Smooth muscle cell (in vitro differentiated cells): Measurements from ENCODE around the gene RAB17. TPM values are rescaled to one million over a fixed set of nuclear protein-coding genes. Genes with fewer than 3 reads are reported as not detected.

ENCODE experiments used
- DNase-seq: peaks from one replicate; lab custom pipeline; 2025; ENCODE audit not compliant: unreplicated experiment; lab: John Stamatoyannopoulos, UW
- H2AFZ ChIP-seq: fragments of 200-600 bp; sonication (generic); 2 replicates; pipeline ENCODE4 v1.6.0; 2016; ENCODE audit warnings: antibody characterized with exemption, low read depth, mild to moderate bottlenecking
- H3F3A ChIP-seq: fragments of 200-600 bp; sonication (generic); 2 replicates; pipeline ENCODE4 v1.6.0; 2017; ENCODE audit warnings: antibody characterized with exemption, low read depth
- H3K27ac ChIP-seq: fragments of 200-600 bp; sonication (generic); 2 replicates; pipeline ENCODE4 v1.5.1; 2016; ENCODE audit warnings: low read depth, mild to moderate bottlenecking
- H3K27me3 ChIP-seq: fragments of 200-600 bp; sonication (generic); 2 replicates; pipeline ENCODE4 v1.6.1; 2016; ENCODE audit warnings: low read depth, mild to moderate bottlenecking
- H3K36me3 ChIP-seq: fragments of 200-600 bp; sonication (generic); 2 replicates; pipeline ENCODE4 v1.5.1; 2016; ENCODE audit warnings: low read depth
- H3K4me1 ChIP-seq: fragments of 200-600 bp; sonication (generic); 2 replicates; pipeline ENCODE4 v1.5.1; 2016; ENCODE audit warnings: low read depth
- H3K4me2 ChIP-seq: fragments of 200-600 bp; sonication (generic); 2 replicates; pipeline ENCODE4 v1.6.0; 2016; ENCODE audit warnings: mild to moderate bottlenecking
- H3K4me3 ChIP-seq: fragments of 200-600 bp; sonication (generic); 2 replicates; pipeline ENCODE4 v1.5.1; 2016; ENCODE audit warnings: mild to moderate bottlenecking
- H3K79me2 ChIP-seq: fragments of 200-600 bp; sonication (generic); 2 replicates; pipeline ENCODE4 v1.6.0; 2016; ENCODE audit warnings: low read depth, mild to moderate bottlenecking
- H3K9ac ChIP-seq: fragments of 200-600 bp; sonication (generic); 2 replicates; pipeline ENCODE4 v1.6.0; 2016; ENCODE audit warnings: low read depth
- H3K9me3 ChIP-seq: fragments of 200-600 bp; sonication (generic); replicated peaks from 2 replicates; pipeline ENCODE4 v1.5.1; 2016; ENCODE audit warnings: low read depth
- H4K20me1 ChIP-seq: fragments of 200-600 bp; sonication (generic); 2 replicates; pipeline ENCODE4 v1.6.0; 2016; ENCODE audit warnings: low read depth
- CTCF ChIP-seq: fragments of 200-600 bp; sonication (generic); IDR thresholded peaks from 2 replicates; pipeline ENCODE4 v1.5.1; 2017; ENCODE audit warnings: borderline replicate concordance, mild to moderate bottlenecking, antibody characterized with exemption; ENCODE audit not compliant: insufficient read depth, poor library complexity, severe bottlenecking
- WGBS: methylation state at CpG from one replicate; pipeline ENCODE4 v1.1.7; 2016; ENCODE audit warnings: low lambda C conversion rate; 5-methylcytosine and 5-hydroxymethylcytosine counted together
- polyA plus RNA-seq: library from polyadenylated mRNA; unstranded; fragments of >200 nt; fragmentation: Nextera tagmentation; extraction: Ambion mirVana; gene quantifications from 2 replicates; pipeline ENCODE4 v1.2.1, GENCODE V29; 2016
- total RNA-seq: library from RNA; depleted of rRNA; stranded (reverse); fragments of >200 nt; gene quantifications from 2 replicates; pipeline ENCODE4 v1.2.3, GENCODE V29; 2014

Gene RAB17
- total and polyA plus RNA-seq, 2 experiments from 2014 or later: 0.69 to 1.4 TPM

DNA sequence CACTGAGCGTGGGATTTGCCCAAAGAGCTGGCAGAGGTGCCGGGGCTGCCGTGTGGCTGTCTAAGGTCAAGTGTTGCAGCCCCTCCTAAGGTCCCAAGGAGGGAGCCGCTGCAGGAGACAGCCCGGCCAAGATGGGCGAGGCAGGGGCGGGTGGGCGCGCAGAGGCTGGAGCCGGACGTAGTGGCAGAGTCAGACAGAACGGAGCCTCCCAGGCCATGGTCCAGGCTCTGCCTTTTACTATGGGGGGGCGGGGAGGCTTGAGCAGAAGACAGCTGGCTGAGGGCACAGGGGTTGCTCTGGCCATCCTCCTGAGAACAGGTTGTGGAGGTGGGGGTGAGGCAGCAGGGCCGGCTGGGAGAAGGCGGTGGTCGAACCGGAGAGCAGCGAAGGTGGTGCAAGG, 51.6 kb downstream of the RAB17 start:
- Histone ChIP-seq H3K27ac (no peak overlapping the region), H3K4me3 (no peak overlapping the region), H3K4me2 (no peak overlapping the region), H3F3A (peaks cover 6% of the 10 kb centered on the region), H3K9me3 (no peaks in the 10 kb centered on the region), H3K79me2 (no peaks in the 10 kb centered on the region), H3K36me3 (no peaks in the 10 kb centered on the region), H3K4me1 (no peaks in the 10 kb centered on the region), H2AFZ (no peak overlapping the region), H3K27me3 (no peaks in the 10 kb centered on the region), H3K9ac (no peak overlapping the region), H4K20me1 (no peaks in the 10 kb centered on the region)
- DNase-seq: no peak
- no peak for TF ChIP-seq CTCF
- 94% methylated on average over 18 of the region's 18 CpGs for WGBS

DNA sequence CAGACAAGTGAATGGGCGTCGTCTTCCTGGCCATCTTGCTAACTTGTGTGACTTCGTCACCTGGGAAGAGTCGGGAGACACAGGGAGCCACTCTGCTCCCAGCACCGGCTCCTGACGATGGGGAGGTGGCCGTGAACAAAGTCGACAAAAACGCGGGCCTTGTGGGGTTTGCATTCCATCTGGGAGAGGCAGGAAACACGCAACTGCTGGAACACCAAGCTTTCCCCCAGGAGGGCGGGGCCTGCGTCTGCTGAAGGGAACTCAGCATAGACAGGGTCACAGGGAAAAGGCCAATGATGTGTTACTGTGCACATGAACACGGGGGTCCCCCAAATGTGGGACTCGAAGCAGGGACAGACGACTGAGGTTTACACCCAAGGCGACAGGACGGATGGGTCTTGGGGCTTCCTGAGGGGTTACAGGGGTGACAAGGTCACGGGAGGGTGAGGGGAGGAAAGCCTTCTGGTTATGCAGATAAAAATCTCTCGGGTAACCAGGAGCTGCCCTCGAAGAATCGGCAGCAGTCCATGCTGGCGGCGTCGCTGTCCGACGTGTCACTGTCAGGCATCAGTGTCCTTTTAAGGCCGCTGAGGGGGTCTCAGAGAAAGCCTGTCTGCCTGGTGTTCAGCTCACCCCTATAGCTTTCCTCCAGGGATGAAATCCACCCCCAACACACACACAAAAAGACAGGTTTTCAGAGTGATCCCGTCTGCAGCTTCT, 52.4 kb downstream of the RAB17 start:
- H3K9ac ChIP-seq: no peak overlapping the region
- H3K36me3 ChIP-seq: no peaks in the 10 kb centered on the region
- WGBS: 88% methylated on average over 29 of the region's 29 CpGs

GRCh38 chr2:237536617-237537016, 53.9 kb downstream of the RAB17 start:
- no peak overlapping the region for H3K4me2 ChIP-seq
- no peak for DNase-seq
- no peaks in the 10 kb centered on the region for H3K36me3 ChIP-seq
- TF ChIP-seq CTCF: no peak
- H3K9me3 ChIP-seq: no peaks in the 10 kb centered on the region
- H3K79me2 ChIP-seq: no peaks in the 10 kb centered on the region
- H3K4me3 ChIP-seq: no peak overlapping the region
- H4K20me1 ChIP-seq: no peaks in the 10 kb centered on the region
- no peak overlapping the region for H2AFZ ChIP-seq
- H3F3A ChIP-seq: peaks cover 20% of the 10 kb centered on the region
- no peak overlapping the region for H3K27ac ChIP-seq
- no peaks in the 10 kb centered on the region for H3K4me1 ChIP-seq
- H3K27me3 ChIP-seq: no peaks in the 10 kb centered on the region
- no peak overlapping the region for H3K9ac ChIP-seq
- 90% methylated on average over 9 of the region's 9 CpGs for WGBS

More for the DNA sequence above, 52.4 kb downstream of the RAB17 start:
- Histone ChIP-seq H3K4me3 (no peak overlapping the region), H3K79me2 (no peaks in the 10 kb centered on the region), H3K27ac (no peak overlapping the region), H3K4me1 (no peaks in the 10 kb centered on the region), H3F3A (peaks cover 6% of the 10 kb centered on the region), H3K27me3 (no peaks in the 10 kb centered on the region), H2AFZ (no peak overlapping the region), H3K4me2 (no peak overlapping the region), H3K9me3 (no peaks in the 10 kb centered on the region), H4K20me1 (no peaks in the 10 kb centered on the region)
- DNase-seq: no peak
- no peak for TF ChIP-seq CTCF

DNA sequence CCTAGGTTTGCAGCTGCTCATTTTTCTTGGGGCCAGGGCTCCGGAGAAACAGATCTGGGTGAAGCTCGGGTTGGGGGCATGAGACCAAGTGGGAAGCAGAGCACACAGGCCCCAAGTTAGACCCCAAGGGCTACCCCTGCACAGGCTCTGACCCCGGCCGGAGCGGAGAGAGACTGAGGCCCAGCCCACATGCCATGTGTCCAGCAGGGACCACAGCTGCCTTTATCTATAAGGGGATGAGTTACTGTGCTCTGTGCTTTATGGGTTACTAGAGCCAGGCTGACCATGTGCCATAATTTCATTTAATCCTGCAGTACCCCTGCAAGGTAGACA, 54.5 kb downstream of the RAB17 start:
- no peak for TF ChIP-seq CTCF
- 67% methylated on average over 5 of the region's 5 CpGs for WGBS
- Histone ChIP-seq H3K4me3 (no peak overlapping the region), H3K36me3 (no peaks in the 10 kb centered on the region), H3K4me2 (no peak overlapping the region), H3K79me2 (no peaks in the 10 kb centered on the region), H3K9me3 (no peaks in the 10 kb centered on the region), H2AFZ (no peak overlapping the region), H3K27me3 (no peaks in the 10 kb centered on the region), H4K20me1 (no peaks in the 10 kb centered on the region), H3K27ac (no peak overlapping the region), H3K4me1 (no peaks in the 10 kb centered on the region), H3K9ac (no peak overlapping the region), H3F3A (peaks cover 20% of the 10 kb centered on the region)
- no peak for DNase-seq
